ENCODE results near the gene MMAB. TPM values are rescaled to one million over a fixed set of nuclear protein-coding genes. Genes with fewer than 3 reads are reported as not detected.

MMAB gene
- total and polyA plus RNA-seq, 10 of the 15 experiments (the other 5 are each of a cell fraction or from before 2014, with no cell fraction given): 10.6 to 65.3 (median 45.2) TPM

DNA sequence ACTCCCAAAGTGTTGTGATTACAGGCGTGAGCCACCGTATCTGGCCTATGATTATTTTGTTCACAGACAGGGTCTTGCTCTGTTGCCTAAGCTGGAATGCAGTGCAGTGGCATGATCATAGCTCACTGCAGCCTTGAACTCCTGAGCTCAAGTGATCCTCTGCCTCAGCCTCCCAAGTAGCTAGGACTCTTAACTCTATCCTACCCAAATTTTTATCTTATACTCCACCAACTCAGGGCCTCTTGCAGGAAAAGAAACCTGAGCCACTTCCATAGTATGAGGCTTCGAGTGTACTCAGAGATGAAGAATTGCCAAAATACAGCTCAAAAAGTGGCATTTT, 828 bp downstream of the MMAB start:
- no peaks in the 10 kb centered on the region for H3K27me3 ChIP-seq (replicated peaks in 1 of 2; ENCODE audit: control insufficient read depth in 2 of 2, insufficient read depth in 2 of 2, low read length in 1 of 2)
- peaks cover 17% of the 10 kb centered on the region for H3K79me2 ChIP-seq (ENCODE audit: control insufficient read depth, insufficient read depth, low read length)
- CTCF ChIA-PET: interaction anchor here (0.6 to 2.6 kb wide), 7 partner anchors 13 to 273 kb away, joined by 3 to 14 read pairs (median 4); no protein-coding TSS in a partner anchor
- SMC1A ChIA-PET (ENCODE audit: uncharacterized antibody, unreplicated experiment): interaction anchor here (0.7 to 0.9 kb wide), 2 partner anchors 25 to 306 kb away, joined by 3 read pairs; no protein-coding TSS in a partner anchor
- DNase-seq (ENCODE audit: low read depth, low spot score): no peak
- peak overlapping the region; percentile 99 for H3K4me2 ChIP-seq (ENCODE audit: control insufficient read depth, insufficient read depth)
- H4K20me1 ChIP-seq (ENCODE audit: control insufficient read depth, insufficient read depth): no peaks in the 10 kb centered on the region
- peak overlapping the region; percentile 88 for H3K27ac ChIP-seq (ENCODE audit: control insufficient read depth, insufficient read depth)
- no TSS peak for BruUV-seq (replicated peaks)
- peaks cover 0 to 21% of the 10 kb centered on the region in 2 experiments; a peak in 1 of 4 replicates for H3K36me3 ChIP-seq (ENCODE audit: control insufficient read depth in 2 of 2, insufficient read depth in 2 of 2, low read length in 1 of 2)
- no peak for FAIRE-seq
- WGBS (ENCODE audit: insufficient coverage, insufficient replicate concordance, low lambda C conversion rate, missing lambda C conversion rate): 78% methylated on average over 3 of the region's 3 CpGs
- H3K9ac ChIP-seq (ENCODE audit: control insufficient read depth, insufficient read depth, low read length): peak overlapping the region; percentile 75
- H3K4me1 ChIP-seq (ENCODE audit: control insufficient read depth, insufficient read depth, low read length): no peaks in the 10 kb centered on the region
- H3K9me3 ChIP-seq (replicated peaks; ENCODE audit: control insufficient read depth, insufficient read depth, low read length): no peaks in the 10 kb centered on the region
- POLR2A ChIA-PET: interaction anchor here (0.7 to 1.1 kb wide), 2 partner anchors 21 to 27 kb away, joined by 3 to 4 read pairs; no protein-coding TSS in a partner anchor
- in situ Hi-C loops (cut with MboI): no loop called here
- intact Hi-C loops (cut with micrococcal nuclease; ENCODE audit: unreplicated experiment): no loop called here
- no peak for ATAC-seq
- H2AFZ ChIP-seq (ENCODE audit: control insufficient read depth, low read depth, low read length): peak overlapping the region; percentile 94
- RAD21 ChIA-PET (ENCODE audit: unreplicated experiment): interaction anchor here (1.2 kb wide), 1 partner anchor 273 kb away, joined by 5 read pairs; no protein-coding TSS in a partner anchor
- no peak for TF ChIP-seq KDM1A (IDR thresholded peaks at IDR 0.05; ENCODE audit: borderline replicate concordance)
- no peak for TF ChIP-seq ATF7 (IDR thresholded peaks at IDR 0.05; ENCODE audit: low read depth)
- TF ChIP-seq NFYB (IDR thresholded peaks at IDR 0.05; ENCODE audit: insufficient read depth, low read depth, low read length): no peak
- TF ChIP-seq CHD4 (IDR thresholded peaks at IDR 0.05): no peak
- no peak for TF ChIP-seq SRF (IDR thresholded peaks at IDR 0.05; ENCODE audit: low read depth in 2 of 2, low read length in 2 of 2)
- TF ChIP-seq, protein P1, sequence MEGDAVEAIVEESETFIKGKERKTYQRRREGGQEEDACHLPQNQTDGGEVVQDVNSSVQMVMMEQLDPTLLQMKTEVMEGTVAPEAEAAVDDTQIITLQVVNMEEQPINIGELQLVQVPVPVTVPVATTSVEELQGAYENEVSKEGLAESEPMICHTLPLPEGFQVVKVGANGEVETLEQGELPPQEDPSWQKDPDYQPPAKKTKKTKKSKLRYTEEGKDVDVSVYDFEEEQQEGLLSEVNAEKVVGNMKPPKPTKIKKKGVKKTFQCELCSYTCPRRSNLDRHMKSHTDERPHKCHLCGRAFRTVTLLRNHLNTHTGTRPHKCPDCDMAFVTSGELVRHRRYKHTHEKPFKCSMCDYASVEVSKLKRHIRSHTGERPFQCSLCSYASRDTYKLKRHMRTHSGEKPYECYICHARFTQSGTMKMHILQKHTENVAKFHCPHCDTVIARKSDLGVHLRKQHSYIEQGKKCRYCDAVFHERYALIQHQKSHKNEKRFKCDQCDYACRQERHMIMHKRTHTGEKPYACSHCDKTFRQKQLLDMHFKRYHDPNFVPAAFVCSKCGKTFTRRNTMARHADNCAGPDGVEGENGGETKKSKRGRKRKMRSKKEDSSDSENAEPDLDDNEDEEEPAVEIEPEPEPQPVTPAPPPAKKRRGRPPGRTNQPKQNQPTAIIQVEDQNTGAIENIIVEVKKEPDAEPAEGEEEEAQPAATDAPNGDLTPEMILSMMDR (IDR thresholded peaks at IDR 0.05 in 2 of 3, conservative IDR thresholded peaks at IDR 0.05 in 1 of 3; ENCODE audit: control insufficient read depth in 2 of 3, extremely low read depth in 1 of 3, insufficient read depth in 1 of 3, low read depth in 3 of 3, low read length in 3 of 3): no peak
- no peak for TF ChIP-seq YBX1 (IDR thresholded peaks at IDR 0.05)
- no peak for TF ChIP-seq MYB (IDR thresholded peaks at IDR 0.05; ENCODE audit: borderline replicate concordance, low read depth, low read length)
- TF ChIP-seq POLR2AphosphoS2 (IDR thresholded peaks at IDR 0.05; ENCODE audit: low read depth, low read length): no peak
- TF ChIP-seq RELA (IDR thresholded peaks at IDR 0.05; ENCODE audit: borderline replicate concordance, partially characterized antibody): no peak
- TF ChIP-seq, protein P2, sequence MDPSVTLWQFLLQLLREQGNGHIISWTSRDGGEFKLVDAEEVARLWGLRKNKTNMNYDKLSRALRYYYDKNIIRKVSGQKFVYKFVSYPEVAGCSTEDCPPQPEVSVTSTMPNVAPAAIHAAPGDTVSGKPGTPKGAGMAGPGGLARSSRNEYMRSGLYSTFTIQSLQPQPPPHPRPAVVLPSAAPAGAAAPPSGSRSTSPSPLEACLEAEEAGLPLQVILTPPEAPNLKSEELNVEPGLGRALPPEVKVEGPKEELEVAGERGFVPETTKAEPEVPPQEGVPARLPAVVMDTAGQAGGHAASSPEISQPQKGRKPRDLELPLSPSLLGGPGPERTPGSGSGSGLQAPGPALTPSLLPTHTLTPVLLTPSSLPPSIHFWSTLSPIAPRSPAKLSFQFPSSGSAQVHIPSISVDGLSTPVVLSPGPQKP (IDR thresholded peaks at IDR 0.05; ENCODE audit: low read depth, low read length): no peak
- no peak for TF ChIP-seq SREBF2 (IDR thresholded peaks at IDR 0.05; ENCODE audit: low read length)
- TF ChIP-seq SMAD5 (IDR thresholded peaks at IDR 0.05; ENCODE audit: low read depth): no peak
- TF ChIP-seq ZNF24 (IDR thresholded peaks at IDR 0.05): no peak
- TF ChIP-seq, protein P3, sequence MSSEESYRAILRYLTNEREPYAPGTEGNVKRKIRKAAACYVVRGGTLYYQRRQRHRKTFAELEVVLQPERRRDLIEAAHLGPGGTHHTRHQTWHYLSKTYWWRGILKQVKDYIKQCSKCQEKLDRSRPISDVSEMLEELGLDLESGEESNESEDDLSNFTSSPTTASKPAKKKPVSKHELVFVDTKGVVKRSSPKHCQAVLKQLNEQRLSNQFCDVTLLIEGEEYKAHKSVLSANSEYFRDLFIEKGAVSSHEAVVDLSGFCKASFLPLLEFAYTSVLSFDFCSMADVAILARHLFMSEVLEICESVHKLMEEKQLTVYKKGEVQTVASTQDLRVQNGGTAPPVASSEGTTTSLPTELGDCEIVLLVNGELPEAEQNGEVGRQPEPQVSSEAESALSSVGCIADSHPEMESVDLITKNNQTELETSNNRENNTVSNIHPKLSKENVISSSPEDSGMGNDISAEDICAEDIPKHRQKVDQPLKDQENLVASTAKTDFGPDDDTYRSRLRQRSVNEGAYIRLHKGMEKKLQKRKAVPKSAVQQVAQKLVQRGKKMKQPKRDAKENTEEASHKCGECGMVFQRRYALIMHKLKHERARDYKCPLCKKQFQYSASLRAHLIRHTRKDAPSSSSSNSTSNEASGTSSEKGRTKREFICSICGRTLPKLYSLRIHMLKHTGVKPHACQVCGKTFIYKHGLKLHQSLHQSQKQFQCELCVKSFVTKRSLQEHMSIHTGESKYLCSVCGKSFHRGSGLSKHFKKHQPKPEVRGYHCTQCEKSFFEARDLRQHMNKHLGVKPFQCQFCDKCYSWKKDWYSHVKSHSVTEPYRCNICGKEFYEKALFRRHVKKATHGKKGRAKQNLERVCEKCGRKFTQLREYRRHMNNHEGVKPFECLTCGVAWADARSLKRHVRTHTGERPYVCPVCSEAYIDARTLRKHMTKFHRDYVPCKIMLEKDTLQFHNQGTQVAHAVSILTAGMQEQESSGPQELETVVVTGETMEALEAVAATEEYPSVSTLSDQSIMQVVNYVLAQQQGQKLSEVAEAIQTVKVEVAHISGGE (CRISPR knock-in tag; IDR thresholded peaks at IDR 0.05): no peak
- TF ChIP-seq GATAD2B (conservative IDR thresholded peaks at IDR 0.05; ENCODE audit: low read depth): no peak
- TF ChIP-seq TAF1 (IDR thresholded peaks at IDR 0.05; ENCODE audit: borderline replicate concordance, low read depth, low read length): no peak
- no peak for TF ChIP-seq ESRRA (IDR thresholded peaks at IDR 0.05; ENCODE audit: low read length)
- TF ChIP-seq RCOR1 (conservative IDR thresholded peaks at IDR 0.05; ENCODE audit: low read depth, low read length): no peak
- no peak for TF ChIP-seq NFYA (IDR thresholded peaks at IDR 0.05; ENCODE audit: borderline replicate concordance, low read depth, low read length)
- H3K4me3 ChIP-seq: peak overlapping the region; percentile 99

All from GM12878 (cell line).